ENCODE measurements around the gene GLYATL1B.
"Not testable (repeated sequence)": the region's sequence is repeated elsewhere in the genome, so short reads cannot be mapped to it uniquely, and the experiment has no call there.

GLYATL1B gene, protein sequence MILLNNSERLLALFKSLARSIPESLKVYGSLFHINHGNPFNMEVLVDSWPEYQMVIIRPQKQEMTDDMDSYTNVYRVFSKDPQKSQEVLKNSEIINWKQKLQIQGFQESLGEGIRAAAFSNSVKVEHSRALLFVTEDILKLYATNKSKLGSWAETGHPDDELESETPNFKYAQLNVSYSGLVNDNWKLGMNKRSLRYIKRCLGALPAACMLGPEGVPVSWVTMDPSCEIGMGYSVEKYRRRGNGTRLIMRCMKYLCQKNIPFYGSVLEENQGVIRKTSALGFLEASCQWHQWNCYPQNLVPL

GRCh38 chr11:59086007-59086406 is at the start of gene GLYATL1B:
GLYATL1B (plus strand) TSS chr11:59086307; CDS start chr11:59086307, 0 bp downstream.
- H3K9ac ChIP-seq; H3K36me3 ChIP-seq (ENCODE audit: insufficient read depth); H3K4me3 ChIP-seq (IDR thresholded peaks at IDR 0.05; ENCODE audit: insufficient read depth, low read depth, low read length); H3K79me2 ChIP-seq (ENCODE audit: insufficient read depth, low read depth); H2AFZ ChIP-seq (ENCODE audit: low read depth); H3K27ac ChIP-seq; H3K27me3 ChIP-seq (ENCODE audit: insufficient read depth, low read depth); H4K20me1 ChIP-seq (ENCODE audit: insufficient read depth); H3K4me2 ChIP-seq; H3K4me1 ChIP-seq (ENCODE audit: low read depth, poor library complexity, severe bottlenecking): not testable (repeated sequence)

GRCh38 chr11:59036542-59036941 is 49.6 kb upstream of the GLYATL1B start:
- not testable (repeated sequence) for H3K9ac ChIP-seq; H2AFZ ChIP-seq (ENCODE audit: low read depth); H3K4me1 ChIP-seq (ENCODE audit: low read depth, poor library complexity, severe bottlenecking); H3K27me3 ChIP-seq (ENCODE audit: insufficient read depth, low read depth); H3K79me2 ChIP-seq (ENCODE audit: insufficient read depth, low read depth); H3K36me3 ChIP-seq (ENCODE audit: insufficient read depth); H3K4me2 ChIP-seq; H4K20me1 ChIP-seq (ENCODE audit: insufficient read depth); H3K27ac ChIP-seq; H3K4me3 ChIP-seq (IDR thresholded peaks at IDR 0.05; ENCODE audit: insufficient read depth, low read depth, low read length)

- H3K4me3 ChIP-seq (IDR thresholded peaks at IDR 0.05; ENCODE audit: insufficient read depth, low read depth, low read length); H3K36me3 ChIP-seq (ENCODE audit: insufficient read depth); H3K79me2 ChIP-seq (ENCODE audit: insufficient read depth, low read depth); H3K4me2 ChIP-seq; H3K9ac ChIP-seq; H3K4me1 ChIP-seq (ENCODE audit: low read depth, poor library complexity, severe bottlenecking); H3K27me3 ChIP-seq (ENCODE audit: insufficient read depth, low read depth); H4K20me1 ChIP-seq (ENCODE audit: insufficient read depth); H2AFZ ChIP-seq (ENCODE audit: low read depth); H3K27ac ChIP-seq: not testable (repeated sequence)
These were observed 48.7 kb upstream of the GLYATL1B start for GRCh38 chr11:59037434-59037833.

- no peaks in the 10 kb centered on the region for H3K27me3 ChIP-seq (ENCODE audit: insufficient read depth, low read depth)
- H3K79me2 ChIP-seq (ENCODE audit: insufficient read depth, low read depth) = no peaks in the 10 kb centered on the region
- H3K36me3 ChIP-seq (ENCODE audit: insufficient read depth) = no peaks in the 10 kb centered on the region
- H3K4me3 ChIP-seq (IDR thresholded peaks at IDR 0.05; ENCODE audit: insufficient read depth, low read depth, low read length) = no peak overlapping the region
- H3K4me2 ChIP-seq = no peak overlapping the region
- no peak overlapping the region for H3K9ac ChIP-seq
- no peak for TF ChIP-seq CTCF (conservative IDR thresholded peaks at IDR 0.05; ENCODE audit: low read depth, low read length)
- no peaks in the 10 kb centered on the region for H4K20me1 ChIP-seq (ENCODE audit: insufficient read depth)
- no peak overlapping the region for H3K27ac ChIP-seq
- H3K4me1 ChIP-seq (ENCODE audit: low read depth, poor library complexity, severe bottlenecking) = no peaks in the 10 kb centered on the region
- no peak overlapping the region for H2AFZ ChIP-seq (ENCODE audit: low read depth)
These were observed 45.5 kb upstream of the GLYATL1B start for GRCh38 chr11:59040607-59041006.

DNA sequence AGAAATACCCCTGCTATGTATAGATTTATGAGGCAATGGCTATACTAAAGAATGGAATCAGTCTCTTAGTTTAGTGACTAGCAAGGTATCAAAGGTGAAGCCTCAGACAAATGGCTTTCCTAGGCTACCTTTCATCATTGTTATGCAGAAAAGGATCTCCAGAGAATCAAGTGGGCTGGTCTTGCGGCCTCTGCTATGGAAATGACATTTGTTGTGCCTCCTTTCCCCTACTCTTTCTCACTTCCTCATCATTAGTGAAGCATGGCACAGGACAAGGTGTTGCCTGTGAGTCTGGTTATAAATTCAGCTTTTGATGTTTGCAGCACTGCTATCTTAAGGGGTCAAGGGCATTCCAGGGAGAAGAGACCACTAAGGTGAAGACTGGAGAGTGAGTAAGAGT is 34.7 kb upstream of the GLYATL1B start:
- H4K20me1 ChIP-seq (ENCODE audit: insufficient read depth); H3K9ac ChIP-seq; H3K79me2 ChIP-seq (ENCODE audit: insufficient read depth, low read depth); H3K4me1 ChIP-seq (ENCODE audit: low read depth, poor library complexity, severe bottlenecking); H3K27me3 ChIP-seq (ENCODE audit: insufficient read depth, low read depth); H2AFZ ChIP-seq (ENCODE audit: low read depth); H3K4me2 ChIP-seq; H3K4me3 ChIP-seq (IDR thresholded peaks at IDR 0.05; ENCODE audit: insufficient read depth, low read depth, low read length); H3K36me3 ChIP-seq (ENCODE audit: insufficient read depth); H3K27ac ChIP-seq: not testable (repeated sequence)

DNA sequence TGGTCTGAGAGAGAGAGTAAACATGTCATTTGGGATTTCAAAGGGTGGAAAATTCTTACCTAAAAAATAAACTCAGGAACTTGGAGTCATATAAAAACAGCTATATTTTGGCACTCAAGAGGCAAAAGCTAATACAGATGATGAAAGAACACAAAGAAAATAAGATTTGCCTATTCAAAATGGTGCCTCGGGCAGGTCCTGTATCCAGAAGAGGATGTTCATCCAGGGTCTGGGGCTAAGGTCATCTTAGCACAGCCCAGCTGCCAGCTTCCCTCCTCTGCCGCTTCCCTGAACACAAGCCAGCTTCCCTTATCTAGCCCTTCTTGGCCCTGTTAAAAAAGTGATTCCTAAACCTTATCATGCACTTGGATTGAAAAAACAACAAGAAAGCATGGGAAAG is 33.8 kb upstream of the GLYATL1B start:
- not testable (repeated sequence) for H3K27me3 ChIP-seq (ENCODE audit: insufficient read depth, low read depth); H4K20me1 ChIP-seq (ENCODE audit: insufficient read depth); H3K36me3 ChIP-seq (ENCODE audit: insufficient read depth)

DNA sequence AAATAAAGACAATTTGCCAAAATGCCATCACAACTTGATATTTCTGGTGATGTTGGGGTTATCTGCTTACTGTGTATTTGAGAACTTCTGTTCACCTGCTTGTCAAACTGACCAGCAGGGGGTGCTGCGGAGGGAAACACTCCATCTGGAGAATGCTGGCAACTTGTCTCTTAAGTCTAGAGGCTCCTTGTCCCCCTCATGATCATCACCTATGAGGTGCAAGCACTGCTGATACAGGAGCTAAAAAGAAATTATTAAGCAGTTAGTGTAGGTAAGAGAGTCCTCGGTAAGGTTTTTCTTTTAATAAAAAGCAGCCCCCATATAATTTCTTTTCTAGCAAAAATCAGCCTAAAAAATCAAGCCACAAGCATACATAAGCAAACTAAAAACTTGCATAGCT is 32.7 kb upstream of the GLYATL1B start:
- Histone ChIP-seq H4K20me1 (ENCODE audit: insufficient read depth) (no peaks in the 10 kb centered on the region), H3K27ac (no peak overlapping the region), H3K4me1 (ENCODE audit: low read depth, poor library complexity, severe bottlenecking) (no peaks in the 10 kb centered on the region), H3K79me2 (ENCODE audit: insufficient read depth, low read depth) (no peaks in the 10 kb centered on the region), H3K4me2 (no peak overlapping the region), H3K4me3 (IDR thresholded peaks at IDR 0.05; ENCODE audit: insufficient read depth, low read depth, low read length) (no peak overlapping the region), H3K36me3 (ENCODE audit: insufficient read depth) (no peaks in the 10 kb centered on the region), H2AFZ (ENCODE audit: low read depth) (no peak overlapping the region), H3K27me3 (ENCODE audit: insufficient read depth, low read depth) (no peaks in the 10 kb centered on the region), H3K9ac (no peak overlapping the region)
- TF ChIP-seq CTCF (conservative IDR thresholded peaks at IDR 0.05; ENCODE audit: low read depth, low read length) = peak; percentile 82

More for the DNA sequence above, 33.8 kb upstream of the GLYATL1B start:
- not testable (repeated sequence) for H3K27ac ChIP-seq; H3K4me2 ChIP-seq; H2AFZ ChIP-seq (ENCODE audit: low read depth); H3K4me1 ChIP-seq (ENCODE audit: low read depth, poor library complexity, severe bottlenecking); H3K4me3 ChIP-seq (IDR thresholded peaks at IDR 0.05; ENCODE audit: insufficient read depth, low read depth, low read length); H3K9ac ChIP-seq; H3K79me2 ChIP-seq (ENCODE audit: insufficient read depth, low read depth)

Measured in KMS-11 (cell line).